GM12874 (cell line): Measurements from ENCODE around the gene WASHC3.

Experiments used
- TF ChIP-seq, protein P1 (sequence below): IDR thresholded peaks from 2 replicates; pipeline ENCODE4 v1.5.1; 2011; ENCODE audit warnings: low read depth, mild to moderate bottlenecking, control low read depth, low read length, moderate library complexity; ENCODE audit not compliant: insufficient read depth

WASHC3 gene, protein sequence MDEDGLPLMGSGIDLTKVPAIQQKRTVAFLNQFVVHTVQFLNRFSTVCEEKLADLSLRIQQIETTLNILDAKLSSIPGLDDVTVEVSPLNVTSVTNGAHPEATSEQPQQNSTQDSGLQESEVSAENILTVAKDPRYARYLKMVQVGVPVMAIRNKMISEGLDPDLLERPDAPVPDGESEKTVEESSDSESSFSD

DNA sequence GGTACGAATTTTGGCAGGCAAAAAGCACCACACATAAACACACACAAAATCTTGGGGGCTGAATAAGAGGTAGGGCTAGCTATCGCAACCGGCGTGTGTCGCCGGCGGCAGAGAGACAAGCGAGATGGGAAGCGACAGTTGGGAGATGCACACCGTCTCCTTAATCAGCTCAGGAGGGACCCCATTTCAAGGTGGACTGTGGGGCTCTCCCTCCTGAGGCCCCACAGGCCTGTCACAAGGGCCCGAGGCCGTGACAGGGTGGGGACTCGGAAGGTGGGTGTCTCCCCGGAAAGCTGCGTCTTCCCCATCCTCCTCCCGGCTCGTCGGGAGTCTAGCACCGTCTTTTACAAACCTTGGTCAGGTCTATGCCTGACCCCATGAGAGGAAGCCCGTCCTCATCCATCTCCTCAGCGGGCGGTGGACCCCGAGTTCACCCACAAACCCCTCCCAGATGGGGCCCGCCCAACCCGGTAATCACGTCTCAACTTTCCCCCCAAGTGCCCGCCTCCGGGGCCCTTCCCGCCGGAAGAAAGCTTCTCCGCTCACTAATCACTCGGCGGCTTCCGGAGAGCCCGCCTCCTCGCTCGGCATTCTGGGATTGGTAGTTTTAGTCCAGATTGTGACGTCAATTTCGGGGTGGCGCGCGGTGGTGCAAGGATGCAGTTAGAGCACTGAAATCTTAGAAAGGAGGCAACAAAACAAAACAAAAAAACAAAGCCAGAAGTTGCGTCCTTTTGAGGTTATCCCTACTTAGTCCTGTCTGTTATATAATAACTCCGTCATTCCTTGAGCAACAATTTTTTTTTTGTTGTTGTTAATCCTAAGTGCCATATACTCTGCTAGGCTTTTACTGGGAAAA is at the start of gene WASHC3:
Gene WASHC3, minus strand, starts transcription at position 432 of the 859 bp plus-strand sequence. Its CDS starts 29 bp downstream, at position 403.
- TF ChIP-seq, protein P1, sequence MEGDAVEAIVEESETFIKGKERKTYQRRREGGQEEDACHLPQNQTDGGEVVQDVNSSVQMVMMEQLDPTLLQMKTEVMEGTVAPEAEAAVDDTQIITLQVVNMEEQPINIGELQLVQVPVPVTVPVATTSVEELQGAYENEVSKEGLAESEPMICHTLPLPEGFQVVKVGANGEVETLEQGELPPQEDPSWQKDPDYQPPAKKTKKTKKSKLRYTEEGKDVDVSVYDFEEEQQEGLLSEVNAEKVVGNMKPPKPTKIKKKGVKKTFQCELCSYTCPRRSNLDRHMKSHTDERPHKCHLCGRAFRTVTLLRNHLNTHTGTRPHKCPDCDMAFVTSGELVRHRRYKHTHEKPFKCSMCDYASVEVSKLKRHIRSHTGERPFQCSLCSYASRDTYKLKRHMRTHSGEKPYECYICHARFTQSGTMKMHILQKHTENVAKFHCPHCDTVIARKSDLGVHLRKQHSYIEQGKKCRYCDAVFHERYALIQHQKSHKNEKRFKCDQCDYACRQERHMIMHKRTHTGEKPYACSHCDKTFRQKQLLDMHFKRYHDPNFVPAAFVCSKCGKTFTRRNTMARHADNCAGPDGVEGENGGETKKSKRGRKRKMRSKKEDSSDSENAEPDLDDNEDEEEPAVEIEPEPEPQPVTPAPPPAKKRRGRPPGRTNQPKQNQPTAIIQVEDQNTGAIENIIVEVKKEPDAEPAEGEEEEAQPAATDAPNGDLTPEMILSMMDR: no peak

DNA sequence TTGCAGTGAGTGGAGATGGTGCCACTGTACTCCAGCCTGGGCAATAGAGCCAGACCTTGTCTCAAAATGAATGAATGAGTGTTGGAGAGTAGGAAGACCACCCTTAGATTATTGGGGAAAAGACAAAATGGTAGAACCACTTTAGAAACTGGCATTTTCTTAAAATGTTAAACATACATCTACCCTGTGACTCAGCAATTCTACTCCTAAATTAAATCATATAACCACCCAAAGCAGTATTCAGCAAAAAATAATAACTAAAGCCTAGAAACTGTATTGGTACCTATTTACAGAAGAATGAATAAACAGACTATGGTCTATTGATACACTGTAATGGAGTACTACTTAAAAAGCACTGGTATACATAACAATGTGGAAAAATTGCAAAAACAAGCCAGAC is 49.0 kb upstream of the WASHC3 start:
- TF ChIP-seq, protein P1: no peak

DNA sequence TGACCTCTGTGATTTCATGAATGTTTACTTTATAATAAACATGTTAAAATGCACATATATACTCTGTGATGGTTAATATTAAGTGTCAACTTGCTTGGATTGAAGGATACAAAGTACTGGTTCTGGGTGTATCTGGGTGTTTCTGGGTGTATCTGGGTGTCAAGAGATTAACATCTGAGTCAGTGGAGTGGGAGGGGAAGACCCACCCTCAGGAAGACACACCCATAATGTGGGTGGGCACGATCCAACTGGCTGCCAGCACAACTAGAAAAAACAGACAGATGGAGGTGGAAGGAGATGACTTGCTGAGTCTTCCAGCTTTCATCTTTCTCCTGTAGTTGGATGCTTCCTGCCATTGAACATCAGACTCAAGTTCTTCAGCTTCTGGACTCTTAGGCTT is 46.2 kb upstream of the WASHC3 start:
- TF ChIP-seq, protein P1: no peak

DNA sequence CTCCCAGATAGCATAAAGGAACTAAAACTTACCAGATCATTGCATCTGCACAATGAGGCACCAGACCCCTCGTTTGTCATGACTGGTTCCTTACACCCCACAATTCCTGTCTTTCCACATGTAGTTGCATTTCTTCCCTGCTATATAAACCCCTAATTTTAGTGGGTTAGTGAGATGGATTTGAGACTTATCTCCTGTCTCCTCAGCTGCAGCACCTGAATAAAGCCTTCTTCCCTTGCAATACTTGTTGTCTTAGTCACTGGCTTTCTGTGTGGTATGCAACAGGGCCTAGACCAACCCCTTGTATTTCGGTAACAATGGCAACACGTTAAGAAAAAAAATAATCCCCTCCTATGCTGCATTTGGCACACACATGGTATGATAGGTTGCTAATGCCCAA is 45.1 kb upstream of the WASHC3 start:
- TF ChIP-seq, protein P1: no peak

DNA sequence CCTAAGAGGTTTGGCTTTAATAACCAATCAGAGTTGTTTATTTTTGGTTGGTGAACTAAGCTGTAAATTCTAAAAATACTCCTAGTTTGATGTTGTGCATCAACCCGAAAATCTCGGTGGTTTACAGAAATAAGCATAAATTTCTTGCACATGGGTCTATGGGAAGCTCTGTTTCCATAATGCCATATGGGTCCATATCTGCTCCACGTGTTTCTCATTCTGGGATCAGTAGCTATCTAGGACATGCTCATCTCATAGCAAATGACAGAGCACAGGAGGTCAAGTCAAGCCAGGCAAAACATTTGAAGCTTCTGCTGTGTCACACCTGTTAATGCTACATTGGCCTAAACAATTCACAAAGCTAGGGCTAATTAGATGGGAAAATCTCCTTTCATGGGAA is 35.1 kb upstream of the WASHC3 start:
- TF ChIP-seq, protein P1: no peak

DNA sequence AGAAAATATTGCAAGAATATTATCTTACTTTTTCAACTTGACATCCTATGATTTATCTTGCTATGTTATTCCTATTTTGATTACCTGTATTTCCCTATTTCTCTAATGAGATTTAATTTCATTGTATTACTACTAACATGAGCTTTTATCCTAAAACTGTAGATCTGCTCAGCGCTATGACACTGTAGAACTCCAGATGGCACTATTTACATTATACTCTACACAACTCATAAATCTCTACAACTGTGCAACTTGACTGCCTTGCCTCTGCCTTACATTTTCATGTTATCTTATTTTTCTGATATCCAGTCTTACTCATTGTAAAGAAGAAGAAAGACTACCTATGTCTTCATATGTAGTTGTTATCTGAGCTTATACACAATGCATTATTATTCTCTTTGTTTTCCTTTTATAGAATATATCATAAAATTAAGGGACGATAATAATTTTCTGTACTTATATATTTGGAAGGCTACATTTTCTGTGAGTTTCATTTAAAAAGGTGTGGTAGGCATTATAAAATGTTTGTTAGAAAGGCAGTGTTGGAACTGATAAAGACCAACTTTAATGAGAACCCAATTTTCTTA is 34.0 kb upstream of the WASHC3 start:
- TF ChIP-seq, protein P1: peak; percentile 31; the same call in 1 of the 2 replicates

DNA sequence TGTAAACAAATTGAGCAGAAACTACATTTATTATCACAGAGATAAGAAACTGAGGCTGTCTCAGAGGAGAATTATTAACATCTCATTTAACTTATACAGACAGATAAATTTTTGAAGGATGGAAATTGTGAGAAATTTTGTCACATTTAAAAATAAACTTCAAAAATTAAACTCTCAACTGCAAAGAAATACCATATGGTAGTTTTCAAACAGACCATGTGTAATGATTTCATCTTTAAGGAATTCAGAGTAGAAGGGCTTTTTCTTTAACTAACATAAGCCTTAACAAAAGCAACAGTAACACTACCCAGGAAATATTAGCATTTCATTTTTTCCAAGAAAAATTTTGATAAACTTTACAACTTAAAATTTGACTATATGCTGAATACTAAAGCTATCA is 31.5 kb upstream of the WASHC3 start:
- TF ChIP-seq, protein P1: no peak
